Spleen (tissue), 7 donors: ENCODE measurements around the gene RALY.

ENCODE experiments used
- CTCF ChIP-seq, 11 experiments: fragments of 200-600 bp in 7 of 11; fragments of 450-650 bp in 4 of 11; sonication (generic) in 4 of 11; IDR thresholded peaks in 8 of 11; conservative IDR thresholded peaks in 3 of 11; 1 replicate in 7 of 11; 2 replicates in 4 of 11; pipeline versions ENCODE4 v1.4.0 to v1.8.0; 2016 to 2021; ENCODE audit warnings: antibody characterized with exemption in 11 of 11, inconsistent platforms in 4 of 11, mild to moderate bottlenecking in 1 of 11
- POLR2AphosphoS5 ChIP-seq, 3 donors: sonication (generic); formaldehyde crosslinking; IDR thresholded peaks; one replicate each; pipeline ENCODE4 v1.5.1; 2017; ENCODE audit warnings: antibody characterized with exemption in 3 of 3
- donor health status: DM: no; HTN: no; CAD: no; lungs with moderate emphysema.
- donor health status: DM: no; HTN: no; CAD: no.
- donor health status: DM: no; HTN: no; CAD: no.

- no peak for TF ChIP-seq CTCF (IDR thresholded peaks at IDR 0.05 in 8 of 11, conservative IDR thresholded peaks at IDR 0.05 in 3 of 11)
- no peak for TF ChIP-seq POLR2AphosphoS5 (IDR thresholded peaks at IDR 0.05)
Measured at GRCh38 chr20:33976959-33977358, 16.8 kb upstream of the RALY start.
